NCI-H1436 (cell line): ENCODE measurements around the gene LY86.
A peak's percentile ranks its signal among the peaks of the same experiment; 100 is the strongest.
"Not testable (repeated sequence)": the region's sequence is repeated elsewhere in the genome, so short reads cannot be mapped to it uniquely, and the experiment has no call there.

Experiments
- DNase-seq: peaks from one replicate; lab custom pipeline; 2025; lab: John Stamatoyannopoulos, UW

The LY86 gene

GRCh38 chr6:6654599-6655575 lies 66.4 kb downstream of the LY86 start:
- DNase-seq, result no peak

- DNase-seq, result no peak
Observed at GRCh38 chr6:6655805-6656251, 67.3 kb downstream of the LY86 start.

DNA sequence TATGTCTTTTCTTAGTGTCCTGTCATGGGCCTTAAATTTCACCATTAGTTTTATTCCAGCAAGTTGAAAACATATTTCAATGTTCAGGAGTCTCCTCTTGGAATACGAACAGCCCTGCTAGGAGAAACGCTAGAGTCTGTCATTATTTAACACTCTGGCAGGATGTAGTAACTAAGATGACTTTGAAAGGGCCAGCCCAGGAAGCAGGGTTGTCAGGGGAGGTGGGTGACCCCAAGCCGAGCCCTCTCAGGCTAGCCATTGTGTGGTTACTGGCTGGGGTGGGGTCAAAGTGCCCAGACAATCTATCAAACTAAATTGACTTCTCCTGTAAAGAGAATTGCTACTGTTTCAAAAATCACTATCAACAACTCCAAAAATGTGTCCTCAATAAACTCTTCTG lies 67.8 kb downstream of the LY86 start:
- DNase-seq, result no peak

DNA sequence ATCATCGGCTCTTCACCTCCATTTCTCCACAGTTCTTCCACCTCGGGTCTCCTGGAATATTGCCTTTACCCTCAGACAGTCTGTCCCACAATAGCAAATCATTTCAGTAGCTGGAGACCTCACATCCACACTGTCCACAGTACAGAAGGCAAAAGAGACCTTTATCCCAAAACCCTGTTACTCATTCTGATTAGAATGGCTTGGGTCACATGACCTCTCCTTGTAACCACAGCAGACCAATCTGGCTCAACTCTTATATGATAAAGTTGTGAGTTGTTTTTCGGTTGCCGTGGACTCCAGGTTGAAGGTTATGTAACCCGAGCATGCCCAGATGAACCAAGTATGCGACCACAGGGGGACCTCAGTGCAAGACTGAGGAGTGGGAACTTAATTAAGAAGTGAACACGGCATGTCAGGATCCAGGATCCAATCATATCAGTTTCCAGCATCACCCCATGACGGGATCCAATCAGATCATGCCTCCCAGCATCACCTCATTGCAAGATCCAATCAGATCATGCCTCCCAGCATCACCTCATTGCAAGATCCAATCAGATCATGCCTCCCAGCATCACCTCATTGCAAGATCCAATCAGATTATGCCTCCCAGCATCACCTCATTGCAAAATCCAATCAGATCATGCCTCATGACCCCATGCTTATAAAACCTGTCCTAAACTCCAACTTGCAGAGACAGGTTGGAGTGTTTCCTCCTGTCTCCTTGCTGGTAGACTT lies 68.7 kb downstream of the LY86 start:
- no peak for DNase-seq

DNA sequence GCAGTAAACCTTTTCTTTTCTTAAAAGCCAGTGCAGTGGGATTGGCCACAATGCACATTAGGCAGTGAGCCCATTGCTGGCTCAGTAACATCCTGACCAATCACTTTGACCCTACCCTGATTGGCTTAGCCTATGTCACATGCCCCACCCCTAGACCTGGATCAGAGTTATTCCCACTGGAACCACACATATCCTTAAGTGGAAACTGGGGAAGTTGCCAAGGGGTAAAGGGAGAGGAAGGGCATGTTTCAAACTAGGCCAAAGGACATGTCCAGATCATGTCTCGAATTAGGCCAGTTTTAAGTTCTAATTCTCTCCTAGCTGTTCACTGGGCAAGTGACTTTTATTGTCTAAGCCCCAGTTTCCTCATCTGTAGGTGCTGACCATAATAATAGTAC lies 69.3 kb downstream of the LY86 start:
- no peak for DNase-seq

GRCh38 chr6:6659600-6660327 lies 71.2 kb downstream of the LY86 start:
- DNase-seq, result no peak

DNA sequence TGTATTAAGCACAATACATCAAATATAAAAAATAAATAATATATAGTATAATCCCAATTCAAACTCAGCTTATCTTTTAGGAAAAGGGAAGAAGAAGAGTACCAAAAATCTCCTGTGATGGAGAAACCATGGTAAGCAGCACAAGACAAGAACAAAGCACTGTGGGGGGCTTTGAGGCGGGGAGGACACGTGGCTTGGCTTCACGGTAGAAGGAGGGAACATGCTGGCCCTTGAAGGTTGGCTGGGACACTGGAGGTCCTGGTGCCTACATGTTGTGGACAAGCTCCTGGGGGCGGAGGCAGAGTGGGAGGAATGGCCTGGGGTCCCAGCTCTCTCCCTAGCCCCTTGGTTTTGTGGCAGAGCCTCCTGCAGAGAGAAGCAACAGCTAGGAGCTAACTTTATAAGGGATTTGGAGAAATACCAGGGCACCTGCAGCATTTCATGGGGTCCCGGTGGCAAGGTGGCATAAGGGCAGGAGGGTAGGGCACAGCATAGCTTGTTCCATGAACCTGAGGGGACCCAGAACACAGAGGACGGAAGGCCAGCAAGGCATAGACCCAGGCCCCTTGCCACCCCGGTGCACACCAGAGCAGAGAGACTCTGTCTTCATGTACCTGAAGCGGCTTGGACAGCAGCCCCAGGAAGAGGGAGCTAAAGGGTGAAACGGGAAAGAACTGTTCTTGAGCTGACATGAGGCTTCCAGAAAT lies 72.0 kb downstream of the LY86 start:
- DNase-seq, result no peak

- DNase-seq, result no peak
Observed at GRCh38 chr6:6661191-6661590, 72.7 kb downstream of the LY86 start.

DNA sequence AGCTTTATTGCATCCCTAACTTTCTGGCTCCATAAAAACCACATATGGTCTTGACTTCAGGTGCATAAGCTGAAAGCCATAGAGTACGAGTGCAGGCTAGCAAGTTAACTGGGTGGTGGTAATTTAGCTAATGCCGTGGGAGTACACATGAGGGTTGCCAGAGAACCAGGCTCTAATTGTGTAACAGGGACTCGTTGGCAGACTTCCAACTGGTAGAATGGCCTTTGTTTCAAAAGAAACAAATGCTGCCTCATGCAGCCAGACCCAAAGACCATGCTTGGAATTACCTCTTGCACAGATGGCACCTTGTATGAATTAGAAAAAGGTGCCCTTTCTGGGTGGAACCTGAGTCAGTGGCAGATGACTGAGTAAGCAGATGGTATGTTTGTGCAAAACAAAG lies 73.2 kb downstream of the LY86 start:
- peak; percentile 87 for DNase-seq

DNA sequence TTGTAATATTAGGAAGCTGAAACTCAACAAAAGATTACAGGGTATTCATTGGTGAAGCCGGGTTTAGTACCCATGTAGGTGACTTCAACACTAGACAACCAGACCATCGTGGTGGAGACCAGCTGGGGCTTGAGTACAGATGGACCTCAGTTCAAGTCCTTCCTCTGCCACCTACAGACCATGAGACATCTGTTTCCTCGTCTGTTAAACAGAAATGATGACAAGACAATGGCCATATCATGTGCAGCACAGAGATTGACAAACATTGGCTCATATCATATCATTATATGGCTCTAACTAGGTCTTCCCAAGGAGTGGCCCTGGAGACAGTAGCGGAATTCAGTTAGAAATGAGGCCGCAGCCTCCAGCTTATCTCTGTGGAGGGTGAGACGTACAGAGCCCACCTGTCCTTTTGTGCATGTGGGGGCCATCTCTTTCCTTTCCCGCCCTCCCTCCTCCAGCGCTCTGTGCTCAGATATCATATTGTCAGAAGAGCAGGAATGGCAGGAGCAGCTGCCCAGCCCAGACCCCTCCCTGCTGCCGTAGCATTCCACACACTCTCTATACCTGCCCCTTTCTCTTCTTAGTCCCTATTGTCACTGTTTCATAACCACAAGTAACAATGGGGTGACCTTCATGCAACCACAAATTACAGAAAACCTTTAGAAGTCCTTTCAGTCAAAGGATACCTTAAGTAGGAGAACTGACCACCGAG lies 75.1 kb downstream of the LY86 start:
- DNase-seq, result no peak

- no peak for DNase-seq
Observed at GRCh38 chr6:6665555-6666243, 77.2 kb downstream of the LY86 start.

DNA sequence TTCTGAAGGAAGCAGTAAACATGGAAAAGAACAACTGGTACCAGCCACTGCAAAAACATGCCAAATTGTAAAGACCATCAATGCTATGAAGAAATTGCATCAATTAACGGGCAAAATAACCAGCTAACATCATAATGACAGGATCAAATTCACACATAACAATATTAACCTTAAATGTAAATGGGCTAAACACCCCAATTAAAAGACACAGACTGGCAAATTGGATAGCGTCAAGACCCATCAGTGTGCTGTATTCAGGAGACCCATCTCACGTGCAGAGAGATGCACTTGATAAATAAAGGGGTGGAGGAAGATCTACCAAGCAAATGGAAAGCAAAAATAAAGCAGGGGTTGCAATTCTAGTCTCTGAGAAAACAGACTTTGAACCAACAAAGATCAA lies 81.6 kb downstream of the LY86 start:
- DNase-seq, result not testable (repeated sequence)

DNA sequence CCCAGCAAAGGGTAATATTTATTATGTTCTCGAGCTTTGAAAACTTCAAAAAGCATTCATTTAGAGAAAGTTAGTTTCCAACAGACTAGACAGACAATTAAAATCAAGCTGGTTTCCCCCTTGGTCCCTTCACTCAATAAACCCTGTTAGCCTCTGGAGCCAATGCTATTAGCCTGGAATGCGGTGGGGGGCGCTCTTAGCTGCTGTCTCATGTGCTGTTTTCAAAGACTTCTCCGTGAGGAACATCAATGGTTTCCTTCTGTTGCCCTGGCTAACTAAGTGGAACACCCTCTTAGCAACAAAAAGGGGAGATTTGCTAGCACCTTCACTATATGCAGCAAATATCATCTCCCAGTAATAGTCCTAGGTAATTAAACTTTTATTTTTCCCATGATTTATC lies 86.4 kb downstream of the LY86 start:
- DNase-seq, result no peak

DNA sequence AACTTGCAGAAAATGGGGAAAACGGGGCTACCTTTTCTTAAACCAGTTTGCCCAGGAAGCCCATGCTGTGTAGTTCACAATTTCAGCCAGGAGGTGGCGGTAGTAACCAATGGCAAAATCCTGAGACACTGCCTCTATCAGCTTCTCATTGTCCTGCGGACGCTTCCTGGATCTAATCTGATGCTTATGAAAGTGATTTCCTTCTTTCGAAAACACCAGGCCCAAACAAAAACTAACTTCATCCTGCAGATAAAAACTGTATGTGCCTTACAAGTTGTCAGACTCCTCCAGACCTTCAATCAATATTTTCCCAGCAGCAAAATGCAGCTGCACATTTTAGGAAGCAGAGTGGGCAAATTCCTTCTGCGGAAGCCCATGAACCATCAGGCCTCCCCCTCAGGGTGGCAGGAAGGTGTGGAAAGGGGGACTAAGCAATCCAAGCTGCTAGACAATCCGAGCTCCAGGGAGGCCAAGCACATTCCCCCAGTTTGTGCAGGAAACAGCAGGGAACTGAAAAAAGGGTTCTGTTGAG lies 88.5 kb downstream of the LY86 start:
- peak; percentile 58 for DNase-seq

GRCh38 chr6:6678185-6678671 lies 89.7 kb downstream of the LY86 start:
- peak; percentile 62 for DNase-seq

GRCh38 chr6:6678811-6679210 lies 90.3 kb downstream of the LY86 start:
- no peak for DNase-seq

DNA sequence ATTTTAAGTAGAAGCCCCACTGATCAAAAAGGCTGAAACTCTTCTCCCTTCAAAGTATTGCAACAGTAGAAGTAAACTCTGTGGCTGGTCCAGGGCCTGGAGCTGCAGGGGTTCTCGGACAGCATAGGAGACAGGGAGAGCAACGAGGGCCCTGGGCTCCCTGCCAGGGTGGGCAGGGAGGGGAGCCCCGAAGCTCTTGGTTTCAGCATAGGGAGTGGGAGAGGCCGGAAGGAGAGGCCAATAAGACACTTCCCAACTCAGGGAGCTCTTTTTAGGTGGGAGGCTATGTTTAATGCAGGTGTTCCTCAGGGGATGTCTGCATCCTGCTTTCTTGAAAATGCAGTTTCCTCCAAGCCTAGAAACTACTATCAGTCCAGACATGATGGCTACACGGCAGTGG lies 91.1 kb downstream of the LY86 start:
- DNase-seq, result no peak

GRCh38 chr6:6680526-6680925 lies 92.0 kb downstream of the LY86 start:
- no peak for DNase-seq

DNA sequence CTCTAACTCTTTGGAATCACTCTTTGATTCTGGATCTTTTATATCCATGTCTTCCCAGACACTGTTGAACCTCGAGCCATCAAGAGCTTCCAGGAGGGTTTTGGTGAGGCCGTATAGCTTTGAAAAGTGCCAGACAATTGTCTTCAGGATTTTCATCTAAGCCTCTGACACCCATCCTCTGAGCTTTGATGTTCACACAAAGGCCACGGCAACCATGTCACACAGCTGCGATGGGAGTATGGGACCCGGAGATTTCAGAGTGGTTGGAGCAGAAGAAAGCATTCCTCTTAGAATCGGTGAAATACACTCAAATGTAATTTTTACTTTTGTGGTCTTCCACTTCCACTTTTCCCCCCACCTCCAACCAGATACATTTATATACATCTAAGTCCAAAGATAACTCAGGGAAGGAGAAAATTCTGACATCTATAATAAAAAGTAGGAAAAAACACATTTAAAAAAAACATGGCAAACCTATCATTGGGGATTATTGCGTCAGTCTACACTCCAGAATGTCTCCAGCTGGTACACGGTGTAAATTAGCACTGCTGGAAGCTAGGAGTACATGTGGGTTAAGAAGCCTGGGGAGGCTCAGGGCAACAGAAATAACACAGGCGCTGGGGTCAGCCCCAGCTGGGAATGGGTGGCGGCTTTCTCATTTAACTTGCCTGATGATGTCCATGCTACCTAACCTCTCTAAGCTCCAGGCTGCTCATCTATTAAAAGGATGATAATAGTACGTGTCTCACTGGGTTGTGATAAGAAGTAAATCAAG lies 92.7 kb downstream of the LY86 start:
- no peak for DNase-seq
